Activated effector memory CD4-positive, alpha-beta T cell treated with Interleukin-2 at 50 U/mL for 16 hours (primary cell): ENCODE data around the gene SCAMP5.

Source experiments
- DNase-seq: peaks from one replicate; pipeline ENCODE4 v3.0.0-alpha.2; 2020

Gene SCAMP5

DNA sequence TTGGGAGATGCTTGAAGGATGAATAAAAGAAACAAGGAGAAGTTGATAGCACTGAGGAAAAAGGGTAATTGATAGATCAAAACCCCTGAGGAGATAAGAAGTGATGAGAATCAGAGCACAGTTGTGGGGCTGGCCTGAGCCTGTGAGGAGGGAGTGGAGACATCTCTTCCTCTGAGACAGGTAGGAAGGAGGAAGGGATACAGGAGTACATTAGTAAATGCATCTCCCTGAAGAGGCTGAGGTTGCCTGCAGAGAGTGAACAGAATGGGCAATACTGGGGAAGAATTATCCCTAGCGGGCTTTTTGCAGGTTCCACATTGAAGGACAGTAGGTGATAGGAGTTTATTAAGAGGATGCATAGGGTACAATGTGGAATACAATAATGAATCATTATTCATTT, 17.3 kb upstream of the SCAMP5 start:
- no peak for DNase-seq

GRCh38 chr15:74978503-74978902, 16.9 kb upstream of the SCAMP5 start:
- DNase-seq: peak; percentile 15

DNA sequence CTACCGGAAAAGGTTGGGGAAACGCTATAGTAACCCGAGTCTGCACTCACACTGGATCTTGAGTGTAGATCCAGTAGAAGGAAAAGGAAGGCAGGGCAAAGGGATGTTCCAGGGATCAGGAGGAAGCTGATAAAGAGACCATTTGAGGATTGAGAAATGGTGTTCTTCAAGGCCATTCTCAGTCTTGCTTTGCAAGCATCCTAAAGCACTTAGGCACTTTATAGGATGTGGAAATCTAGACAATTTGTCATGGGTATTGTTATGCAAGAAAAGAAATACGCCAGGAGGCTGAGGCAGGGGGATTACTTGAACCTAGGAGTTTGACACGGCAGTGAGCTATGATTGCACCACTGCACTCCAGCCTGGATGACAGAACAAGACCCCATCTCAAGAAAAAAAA, 13.2 kb upstream of the SCAMP5 start:
- no peak for DNase-seq

GRCh38 chr15:74983725-74984231, 11.6 kb upstream of the SCAMP5 start:
- DNase-seq: no peak

- DNase-seq: no peak
Measured at GRCh38 chr15:74988007-74988800, 7.2 kb upstream of the SCAMP5 start.

- DNase-seq: no peak
Measured at GRCh38 chr15:74989527-74989926, 5.8 kb upstream of the SCAMP5 start.

DNA sequence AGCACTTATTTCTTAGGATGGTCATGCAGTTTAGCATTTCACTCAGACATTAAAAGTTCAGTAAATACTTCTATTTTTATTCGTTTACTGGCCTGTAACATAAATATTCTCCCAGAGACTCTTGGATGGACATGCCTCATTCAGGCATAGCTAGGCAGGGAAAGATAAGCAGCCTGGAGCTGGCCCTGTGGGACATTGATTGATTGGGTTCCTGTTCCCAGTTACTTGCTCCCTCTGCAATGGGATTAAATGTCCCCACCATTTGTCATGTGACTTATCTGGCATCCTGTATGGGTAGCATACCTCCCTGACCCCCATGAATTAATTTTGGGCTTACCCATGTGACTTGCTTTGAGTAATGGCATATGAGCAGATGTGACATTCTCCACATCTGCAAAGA, 2.7 kb upstream of the SCAMP5 start:
- no peak for DNase-seq

DNA sequence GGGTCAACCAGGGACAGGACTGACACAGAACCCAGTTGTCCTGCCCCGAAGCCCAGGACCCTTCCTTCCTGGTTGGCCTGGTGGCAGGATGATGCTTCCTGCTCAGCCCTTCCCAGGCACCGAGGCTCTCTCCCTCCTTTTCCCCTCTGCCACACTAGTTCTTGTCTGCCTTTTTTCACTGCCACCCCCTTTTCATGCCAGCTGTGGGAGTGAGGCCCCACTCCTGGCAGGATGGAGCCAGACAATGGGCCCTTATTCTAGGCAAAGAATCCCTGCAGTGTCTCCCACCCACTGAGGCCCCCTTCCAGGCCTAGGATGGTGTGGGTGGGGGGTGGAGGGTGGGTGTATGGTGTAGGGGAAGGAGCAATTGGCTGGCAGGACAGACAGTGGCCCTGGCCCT, 1.1 kb upstream of the SCAMP5 start:
- no peak for DNase-seq

DNA sequence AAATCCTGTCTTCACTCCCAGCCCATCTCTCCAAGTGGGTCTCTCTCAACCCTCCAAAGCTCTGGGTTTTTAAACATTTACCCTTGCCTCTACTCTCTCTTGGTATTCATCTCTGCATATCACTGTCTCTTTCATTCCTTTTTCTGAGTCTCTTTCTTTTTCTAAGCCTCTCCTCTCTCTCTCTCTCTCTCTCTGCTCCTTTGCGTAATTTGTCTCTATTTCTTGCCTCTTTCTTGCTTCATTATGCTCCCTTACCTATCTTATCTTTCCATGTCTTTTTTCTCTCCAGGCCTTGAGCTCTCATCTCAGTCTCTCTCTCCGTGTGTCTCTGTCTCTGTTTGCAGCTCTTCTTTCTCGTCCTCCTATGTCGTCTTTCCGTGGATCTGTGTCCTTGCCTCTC, 678 bp upstream of the SCAMP5 start:
- DNase-seq: no peak

GRCh38 chr15:74995779-74996765, 709 bp downstream of the SCAMP5 start:
- DNase-seq: no peak

- no peak for DNase-seq
Measured at GRCh38 chr15:74997141-74997540, 1.8 kb downstream of the SCAMP5 start.

GRCh38 chr15:74997543-74997942, 2.2 kb downstream of the SCAMP5 start:
- no peak for DNase-seq

GRCh38 chr15:75001310-75001709, 5.9 kb downstream of the SCAMP5 start:
- no peak for DNase-seq

- no peak for DNase-seq
Measured at GRCh38 chr15:75002398-75002797, 7.0 kb downstream of the SCAMP5 start.

GRCh38 chr15:75007216-75007615, 11.9 kb downstream of the SCAMP5 start:
- DNase-seq: no peak

DNA sequence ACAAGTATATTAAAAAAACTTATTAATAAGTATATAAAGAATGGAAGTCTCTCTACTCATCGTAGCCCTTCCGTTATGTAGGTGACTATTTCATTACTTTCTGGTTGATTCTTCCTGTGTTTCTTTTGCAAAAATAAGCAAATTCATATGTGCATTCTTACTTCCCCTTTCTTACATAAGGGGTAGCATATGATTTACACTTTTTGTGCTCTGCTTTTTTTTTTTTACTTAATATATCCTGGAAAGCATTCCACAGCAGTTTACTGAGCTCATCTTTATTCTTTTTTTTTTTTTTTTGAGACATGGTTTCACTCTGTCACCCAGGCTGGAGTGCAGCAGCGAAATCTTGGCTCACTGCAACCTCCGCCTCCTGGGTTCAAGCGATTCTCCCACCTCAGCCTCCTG, 12.9 kb downstream of the SCAMP5 start:
- DNase-seq: no peak

GRCh38 chr15:75008629-75009326, 13.4 kb downstream of the SCAMP5 start:
- no peak for DNase-seq

GRCh38 chr15:75016431-75016830, 21.1 kb downstream of the SCAMP5 start:
- DNase-seq: no peak

- no peak for DNase-seq
Measured at GRCh38 chr15:75019916-75020315, 24.6 kb downstream of the SCAMP5 start.

DNA sequence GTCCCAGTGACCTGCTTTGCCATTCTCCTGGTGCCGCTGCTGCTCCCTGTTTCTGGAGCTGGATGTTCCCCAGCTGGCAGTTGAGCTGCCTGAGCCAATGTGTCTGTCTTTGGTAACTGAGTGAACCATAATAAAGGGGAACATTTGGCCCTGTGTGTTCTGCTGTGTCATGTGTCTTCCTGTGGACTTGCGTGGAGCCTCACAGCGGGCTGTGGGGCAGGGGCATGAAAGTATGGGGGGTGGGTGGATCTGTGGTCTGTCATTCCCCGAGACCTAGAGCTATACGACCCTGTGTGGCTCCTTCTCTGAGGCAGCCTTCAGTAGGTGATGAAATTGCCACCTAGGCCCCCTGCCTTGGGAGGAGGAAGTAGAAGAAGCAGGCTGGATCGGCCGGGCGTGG, 26.0 kb downstream of the SCAMP5 start:
- DNase-seq: no peak

DNA sequence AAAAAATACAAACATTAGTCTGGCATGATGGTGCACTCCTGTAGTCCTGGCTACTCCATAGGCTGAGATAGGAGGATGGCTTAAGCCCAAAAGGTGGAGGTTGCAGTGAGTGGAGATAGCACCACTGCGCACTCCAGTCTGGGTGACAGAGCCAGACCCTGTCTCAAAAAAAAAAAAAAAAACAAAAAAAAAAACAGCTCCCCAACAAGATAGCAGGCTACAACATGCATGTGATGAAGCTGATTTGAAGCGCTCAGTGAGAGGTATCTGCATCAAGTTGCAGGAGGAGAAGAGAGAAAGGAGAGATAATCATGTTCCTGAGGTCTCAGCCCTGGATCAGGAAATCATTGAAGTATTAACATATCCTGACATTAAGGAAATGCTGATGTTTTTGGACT, 27.4 kb downstream of the SCAMP5 start:
- DNase-seq: no peak

- DNase-seq: peak; percentile 89
Measured at GRCh38 chr15:75023181-75023871, 28.0 kb downstream of the SCAMP5 start, which contains the start of gene PPCDC. Gene PPCDC (plus strand): TSS chr15:75023590. CDS start chr15:75028319, 4,729 bp downstream.
